Measurements from ENCODE around the gene C21orf91.
"Not testable (repeated sequence)": the region's sequence is repeated elsewhere in the genome, so short reads cannot be mapped to it uniquely, and the experiment has no call there.

Gene C21orf91

GRCh38 chr21:17780539-17780938 is 38.6 kb downstream of the C21orf91 start:
- Histone ChIP-seq H3K27ac (ENCODE audit: low read depth in 2 of 2, low read length in 2 of 2) (peak overlapping the region in 1 of 2 donors; percentile 19), H3K9me3 (ENCODE audit: control insufficient read depth in 2 of 2, low read length in 2 of 2) (no peaks in the 10 kb centered on the region), H3K4me1 (ENCODE audit: control insufficient read depth in 2 of 2, insufficient read depth in 2 of 2, low read length in 2 of 2) (no peaks in the 10 kb centered on the region), H3K27me3 (ENCODE audit: control insufficient read depth in 2 of 2, insufficient read depth in 2 of 2, low read length in 2 of 2) (no peaks in the 10 kb centered on the region), H3K4me3 (ENCODE audit: low read length in 2 of 2) (no peak overlapping the region), H3K9ac (ENCODE audit: low read depth in 1 of 2, low read length in 2 of 2) (no peak overlapping the region), H3K36me3 (ENCODE audit: control insufficient read depth in 2 of 2, insufficient read depth in 2 of 2, low read length in 2 of 2) (peaks cover 0 to 1% of the 10 kb centered on the region in 2 donors)

- H3K4me1 ChIP-seq (ENCODE audit: control insufficient read depth in 2 of 2, insufficient read depth in 2 of 2, low read length in 2 of 2), result no peaks in the 10 kb centered on the region
- H3K4me3 ChIP-seq (ENCODE audit: low read length in 2 of 2), result no peak overlapping the region
- H3K27me3 ChIP-seq (ENCODE audit: control insufficient read depth in 2 of 2, insufficient read depth in 2 of 2, low read length in 2 of 2), result no peaks in the 10 kb centered on the region
- no peak overlapping the region for H3K9ac ChIP-seq (ENCODE audit: low read depth in 1 of 2, low read length in 2 of 2)
- no peaks in the 10 kb centered on the region for H3K36me3 ChIP-seq (ENCODE audit: control insufficient read depth in 2 of 2, insufficient read depth in 2 of 2, low read length in 2 of 2)
- H3K27ac ChIP-seq (ENCODE audit: low read depth in 2 of 2, low read length in 2 of 2), result peak overlapping the region in 1 of 2 donors; percentile 19
- no peaks in the 10 kb centered on the region for H3K9me3 ChIP-seq (ENCODE audit: control insufficient read depth in 2 of 2, low read length in 2 of 2)
These were observed 39.2 kb downstream of the C21orf91 start for GRCh38 chr21:17779980-17780379.

- Histone ChIP-seq H3K36me3 (ENCODE audit: control insufficient read depth in 2 of 2, insufficient read depth in 2 of 2, low read length in 2 of 2) (no peaks in the 10 kb centered on the region), H3K9me3 (ENCODE audit: control insufficient read depth in 2 of 2, low read length in 2 of 2) (no peaks in the 10 kb centered on the region), H3K4me3 (ENCODE audit: low read length in 2 of 2) (no peak overlapping the region), H3K27ac (ENCODE audit: low read depth in 2 of 2, low read length in 2 of 2) (peak overlapping the region in 1 of 2 donors; percentile 19), H3K4me1 (ENCODE audit: control insufficient read depth in 2 of 2, insufficient read depth in 2 of 2, low read length in 2 of 2) (no peaks in the 10 kb centered on the region), H3K27me3 (ENCODE audit: control insufficient read depth in 2 of 2, insufficient read depth in 2 of 2, low read length in 2 of 2) (no peaks in the 10 kb centered on the region), H3K9ac (ENCODE audit: low read depth in 1 of 2, low read length in 2 of 2) (no peak overlapping the region)
These were observed 39.7 kb downstream of the C21orf91 start for GRCh38 chr21:17779496-17779895.

GRCh38 chr21:17777072-17777765 is 41.9 kb downstream of the C21orf91 start:
- no peak overlapping the region for H3K27ac ChIP-seq (ENCODE audit: low read depth in 2 of 2, low read length in 2 of 2)
- H3K9me3 ChIP-seq (ENCODE audit: control insufficient read depth in 2 of 2, low read length in 2 of 2), result no peaks in the 10 kb centered on the region
- no peaks in the 10 kb centered on the region for H3K4me1 ChIP-seq (ENCODE audit: control insufficient read depth in 2 of 2, insufficient read depth in 2 of 2, low read length in 2 of 2)
- no peak overlapping the region for H3K9ac ChIP-seq (ENCODE audit: low read depth in 1 of 2, low read length in 2 of 2)
- no peak overlapping the region for H3K4me3 ChIP-seq (ENCODE audit: low read length in 2 of 2)
- H3K27me3 ChIP-seq (ENCODE audit: control insufficient read depth in 2 of 2, insufficient read depth in 2 of 2, low read length in 2 of 2), result no peaks in the 10 kb centered on the region
- no peaks in the 10 kb centered on the region for H3K36me3 ChIP-seq (ENCODE audit: control insufficient read depth in 2 of 2, insufficient read depth in 2 of 2, low read length in 2 of 2)

- Histone ChIP-seq H3K4me3 (ENCODE audit: low read length in 2 of 2) (peak overlapping the region in 1 of 2 donors; percentile 44), H3K9me3 (ENCODE audit: control insufficient read depth in 2 of 2, low read length in 2 of 2) (no peaks in the 10 kb centered on the region), H3K4me1 (ENCODE audit: control insufficient read depth in 2 of 2, insufficient read depth in 2 of 2, low read length in 2 of 2) (no peaks in the 10 kb centered on the region), H3K27me3 (ENCODE audit: control insufficient read depth in 2 of 2, insufficient read depth in 2 of 2, low read length in 2 of 2) (no peaks in the 10 kb centered on the region), H3K36me3 (ENCODE audit: control insufficient read depth in 2 of 2, insufficient read depth in 2 of 2, low read length in 2 of 2) (no peaks in the 10 kb centered on the region), H3K27ac (ENCODE audit: low read depth in 2 of 2, low read length in 2 of 2) (no peak overlapping the region), H3K9ac (ENCODE audit: low read depth in 1 of 2, low read length in 2 of 2) (no peak overlapping the region)
These were observed 43.6 kb downstream of the C21orf91 start for GRCh38 chr21:17775431-17776126.

- H3K9ac ChIP-seq (ENCODE audit: low read depth in 1 of 2, low read length in 2 of 2); H3K4me3 ChIP-seq (ENCODE audit: low read length in 2 of 2); H3K4me1 ChIP-seq (ENCODE audit: control insufficient read depth in 2 of 2, insufficient read depth in 2 of 2, low read length in 2 of 2); H3K36me3 ChIP-seq (ENCODE audit: control insufficient read depth in 2 of 2, insufficient read depth in 2 of 2, low read length in 2 of 2); H3K9me3 ChIP-seq (ENCODE audit: control insufficient read depth in 2 of 2, low read length in 2 of 2); H3K27ac ChIP-seq (ENCODE audit: low read depth in 2 of 2, low read length in 2 of 2); H3K27me3 ChIP-seq (ENCODE audit: control insufficient read depth in 2 of 2, insufficient read depth in 2 of 2, low read length in 2 of 2): not testable (repeated sequence)
These were observed 44.1 kb downstream of the C21orf91 start for GRCh38 chr21:17775021-17775420.

- Histone ChIP-seq H3K27me3 (ENCODE audit: control insufficient read depth in 2 of 2, insufficient read depth in 2 of 2, low read length in 2 of 2) (no peaks in the 10 kb centered on the region), H3K9ac (ENCODE audit: low read depth in 1 of 2, low read length in 2 of 2) (no peak overlapping the region), H3K36me3 (ENCODE audit: control insufficient read depth in 2 of 2, insufficient read depth in 2 of 2, low read length in 2 of 2) (no peaks in the 10 kb centered on the region), H3K4me3 (ENCODE audit: low read length in 2 of 2) (no peak overlapping the region), H3K9me3 (ENCODE audit: control insufficient read depth in 2 of 2, low read length in 2 of 2) (no peaks in the 10 kb centered on the region), H3K27ac (ENCODE audit: low read depth in 2 of 2, low read length in 2 of 2) (no peak overlapping the region), H3K4me1 (ENCODE audit: control insufficient read depth in 2 of 2, insufficient read depth in 2 of 2, low read length in 2 of 2) (no peaks in the 10 kb centered on the region)
These were observed 49.7 kb downstream of the C21orf91 start for GRCh38 chr21:17769447-17769845.

GRCh38 chr21:17768840-17769446 is 50.2 kb downstream of the C21orf91 start:
- Histone ChIP-seq H3K9me3 (ENCODE audit: control insufficient read depth in 2 of 2, low read length in 2 of 2) (no peaks in the 10 kb centered on the region), H3K27ac (ENCODE audit: low read depth in 2 of 2, low read length in 2 of 2) (no peak overlapping the region), H3K4me3 (ENCODE audit: low read length in 2 of 2) (no peak overlapping the region), H3K9ac (ENCODE audit: low read depth in 1 of 2, low read length in 2 of 2) (no peak overlapping the region), H3K36me3 (ENCODE audit: control insufficient read depth in 2 of 2, insufficient read depth in 2 of 2, low read length in 2 of 2) (no peaks in the 10 kb centered on the region), H3K4me1 (ENCODE audit: control insufficient read depth in 2 of 2, insufficient read depth in 2 of 2, low read length in 2 of 2) (no peaks in the 10 kb centered on the region), H3K27me3 (ENCODE audit: control insufficient read depth in 2 of 2, insufficient read depth in 2 of 2, low read length in 2 of 2) (no peaks in the 10 kb centered on the region)

- no peaks in the 10 kb centered on the region for H3K4me1 ChIP-seq (ENCODE audit: control insufficient read depth in 2 of 2, insufficient read depth in 2 of 2, low read length in 2 of 2)
- no peaks in the 10 kb centered on the region for H3K27me3 ChIP-seq (ENCODE audit: control insufficient read depth in 2 of 2, insufficient read depth in 2 of 2, low read length in 2 of 2)
- H3K9me3 ChIP-seq (ENCODE audit: control insufficient read depth in 2 of 2, low read length in 2 of 2), result no peaks in the 10 kb centered on the region
- no peak overlapping the region for H3K27ac ChIP-seq (ENCODE audit: low read depth in 2 of 2, low read length in 2 of 2)
- no peaks in the 10 kb centered on the region for H3K36me3 ChIP-seq (ENCODE audit: control insufficient read depth in 2 of 2, insufficient read depth in 2 of 2, low read length in 2 of 2)
- H3K9ac ChIP-seq (ENCODE audit: low read depth in 1 of 2, low read length in 2 of 2), result no peak overlapping the region
- no peak overlapping the region for H3K4me3 ChIP-seq (ENCODE audit: low read length in 2 of 2)
These were observed 53.9 kb downstream of the C21orf91 start for GRCh38 chr21:17765207-17765606.

- Histone ChIP-seq H3K4me1 (ENCODE audit: control insufficient read depth in 2 of 2, insufficient read depth in 2 of 2, low read length in 2 of 2) (no peaks in the 10 kb centered on the region), H3K4me3 (ENCODE audit: low read length in 2 of 2) (no peak overlapping the region), H3K27ac (ENCODE audit: low read depth in 2 of 2, low read length in 2 of 2) (no peak overlapping the region), H3K36me3 (ENCODE audit: control insufficient read depth in 2 of 2, insufficient read depth in 2 of 2, low read length in 2 of 2) (no peaks in the 10 kb centered on the region), H3K9ac (ENCODE audit: low read depth in 1 of 2, low read length in 2 of 2) (no peak overlapping the region), H3K9me3 (ENCODE audit: control insufficient read depth in 2 of 2, low read length in 2 of 2) (no peaks in the 10 kb centered on the region), H3K27me3 (ENCODE audit: control insufficient read depth in 2 of 2, insufficient read depth in 2 of 2, low read length in 2 of 2) (no peaks in the 10 kb centered on the region)
These were observed 55.7 kb downstream of the C21orf91 start for GRCh38 chr21:17763288-17764037.

All from mucosa of rectum (tissue), 2 donors.